NCI-H774 (cell line): ENCODE measurements around the gene MUC15.
"Not testable (repeated sequence)": the region's sequence is repeated elsewhere in the genome, so short reads cannot be mapped to it uniquely, and the experiment has no call there.

Experiments
- DNase-seq: peaks from one replicate; lab custom pipeline; 2025; lab: John Stamatoyannopoulos, UW

Gene MUC15, protein sequence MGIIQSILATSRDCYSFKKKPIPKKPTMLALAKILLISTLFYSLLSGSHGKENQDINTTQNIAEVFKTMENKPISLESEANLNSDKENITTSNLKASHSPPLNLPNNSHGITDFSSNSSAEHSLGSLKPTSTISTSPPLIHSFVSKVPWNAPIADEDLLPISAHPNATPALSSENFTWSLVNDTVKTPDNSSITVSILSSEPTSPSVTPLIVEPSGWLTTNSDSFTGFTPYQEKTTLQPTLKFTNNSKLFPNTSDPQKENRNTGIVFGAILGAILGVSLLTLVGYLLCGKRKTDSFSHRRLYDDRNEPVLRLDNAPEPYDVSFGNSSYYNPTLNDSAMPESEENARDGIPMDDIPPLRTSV

GRCh38 chr11:26571861-26572654 lies at the start of gene MUC15:
TSS of gene MUC15 (minus strand) at chr11:26572263. CDS start at chr11:26567094, 5,169 bp downstream.
- DNase-seq, result no peak

GRCh38 chr11:26621132-26621531 lies 49.1 kb upstream of the MUC15 start:
- DNase-seq, result no peak

- no peak for DNase-seq
Measured at GRCh38 chr11:26620282-26621045, 48.4 kb upstream of the MUC15 start.

GRCh38 chr11:26618441-26618840 lies 46.4 kb upstream of the MUC15 start:
- DNase-seq, result no peak

DNA sequence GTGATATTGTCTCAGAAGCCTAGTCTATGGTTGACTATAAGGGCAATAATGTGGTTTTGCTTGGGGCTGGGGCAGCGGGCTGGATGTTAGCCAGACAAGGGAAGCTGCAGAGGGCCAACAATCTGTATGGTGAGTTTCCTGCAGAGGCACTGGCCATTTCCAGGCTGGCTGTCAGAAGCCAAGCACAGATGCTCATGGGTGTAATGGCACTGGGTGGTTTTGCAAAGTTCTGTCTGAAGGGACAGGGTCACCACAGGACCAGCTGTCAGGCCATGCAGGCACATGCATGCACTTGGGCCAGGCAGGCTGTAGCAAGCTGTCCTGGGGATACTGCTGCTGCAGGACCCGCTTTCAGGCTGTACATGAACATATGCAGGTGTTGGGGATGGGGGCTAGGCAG lies 41.7 kb upstream of the MUC15 start:
- no peak for DNase-seq

GRCh38 chr11:26608507-26609146 lies 36.6 kb upstream of the MUC15 start:
- DNase-seq, result no peak

DNA sequence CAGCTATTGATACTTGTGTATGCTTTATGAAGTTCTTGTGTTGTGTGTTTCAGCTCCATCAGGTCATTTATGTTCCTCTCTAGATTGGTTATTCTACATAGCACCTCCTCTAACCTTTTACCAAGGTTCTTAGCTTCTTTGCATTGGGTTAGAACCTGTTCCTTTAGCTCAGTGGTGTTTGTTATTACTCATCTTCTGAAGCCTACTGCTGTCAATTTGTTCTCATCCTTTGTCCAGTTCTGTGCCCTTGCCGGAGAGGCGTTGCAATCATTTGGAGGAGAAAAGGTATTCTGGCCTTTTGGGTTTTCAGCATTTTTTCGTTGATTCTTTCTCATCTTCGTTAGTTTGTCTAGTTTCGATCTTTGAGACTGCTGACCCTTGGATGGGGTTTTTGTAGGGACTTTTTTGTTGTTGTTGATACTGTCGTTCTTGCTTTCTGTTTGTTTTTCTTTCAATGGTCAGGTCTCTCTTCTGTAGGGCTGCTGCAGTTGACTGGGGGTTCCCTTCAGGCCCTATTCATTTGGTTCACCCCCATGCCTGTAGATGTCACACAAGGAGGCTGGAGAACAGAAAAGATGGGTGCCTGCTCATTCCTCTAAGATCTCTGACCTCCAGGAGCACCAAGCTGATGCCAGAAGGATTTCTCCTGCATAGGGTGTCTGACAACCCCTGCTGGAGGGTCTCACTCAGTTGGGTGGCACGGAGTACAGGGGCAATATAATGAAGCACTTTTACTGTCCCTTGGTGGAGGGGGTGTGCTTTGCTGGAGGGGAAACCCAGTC lies 35.9 kb upstream of the MUC15 start:
- DNase-seq, result no peak

DNA sequence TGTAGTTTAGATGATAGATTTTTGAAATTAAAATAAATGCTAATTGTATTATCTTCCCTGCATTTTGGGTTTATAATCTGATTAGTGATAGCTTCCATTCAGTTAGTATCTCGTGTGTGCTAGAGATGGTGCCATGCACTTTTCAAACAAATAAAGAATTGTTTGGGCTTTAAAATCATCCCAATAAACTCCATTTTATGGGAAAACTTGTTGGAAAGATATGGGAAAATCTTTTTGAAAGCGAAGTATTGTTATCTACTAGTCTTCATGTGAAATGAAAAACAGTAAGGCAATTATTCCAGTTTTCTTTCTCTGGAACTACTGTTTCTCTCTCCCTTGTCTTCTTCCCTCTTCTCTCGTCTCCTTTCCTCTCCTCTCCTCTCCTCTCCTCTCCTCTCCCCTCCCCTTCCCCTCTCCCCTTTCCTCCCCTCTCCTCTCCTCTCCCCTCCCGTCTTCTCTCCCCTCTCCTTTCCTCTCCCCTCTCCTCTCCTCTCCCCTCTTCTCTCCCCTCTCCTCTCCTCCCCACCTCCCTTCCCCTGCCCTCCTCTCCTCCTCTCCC lies 27.9 kb upstream of the MUC15 start:
- DNase-seq, result no peak

GRCh38 chr11:26599425-26599824 lies 27.4 kb upstream of the MUC15 start:
- peak; percentile 17 for DNase-seq

DNA sequence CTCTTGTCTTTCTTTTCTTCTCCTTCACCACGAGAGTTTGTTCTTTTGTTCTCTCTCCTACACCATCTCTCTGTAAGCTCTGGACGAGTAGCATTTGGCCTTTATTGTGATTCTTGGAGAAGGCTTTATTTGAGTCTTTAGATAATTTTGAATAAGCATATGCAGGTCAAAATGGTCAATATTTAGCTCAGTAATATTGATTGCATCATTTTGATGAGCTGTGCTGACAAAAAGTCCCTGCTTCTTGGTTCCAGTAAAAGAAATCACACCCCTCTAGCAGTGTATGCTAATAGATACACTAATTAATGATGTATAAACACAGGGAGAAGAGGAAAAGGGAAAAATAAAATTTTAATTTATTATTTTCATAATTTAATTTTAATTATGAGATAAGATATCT lies 25.8 kb upstream of the MUC15 start:
- no peak for DNase-seq

GRCh38 chr11:26597049-26597689 lies 25.1 kb upstream of the MUC15 start:
- peak; percentile 36 for DNase-seq

DNA sequence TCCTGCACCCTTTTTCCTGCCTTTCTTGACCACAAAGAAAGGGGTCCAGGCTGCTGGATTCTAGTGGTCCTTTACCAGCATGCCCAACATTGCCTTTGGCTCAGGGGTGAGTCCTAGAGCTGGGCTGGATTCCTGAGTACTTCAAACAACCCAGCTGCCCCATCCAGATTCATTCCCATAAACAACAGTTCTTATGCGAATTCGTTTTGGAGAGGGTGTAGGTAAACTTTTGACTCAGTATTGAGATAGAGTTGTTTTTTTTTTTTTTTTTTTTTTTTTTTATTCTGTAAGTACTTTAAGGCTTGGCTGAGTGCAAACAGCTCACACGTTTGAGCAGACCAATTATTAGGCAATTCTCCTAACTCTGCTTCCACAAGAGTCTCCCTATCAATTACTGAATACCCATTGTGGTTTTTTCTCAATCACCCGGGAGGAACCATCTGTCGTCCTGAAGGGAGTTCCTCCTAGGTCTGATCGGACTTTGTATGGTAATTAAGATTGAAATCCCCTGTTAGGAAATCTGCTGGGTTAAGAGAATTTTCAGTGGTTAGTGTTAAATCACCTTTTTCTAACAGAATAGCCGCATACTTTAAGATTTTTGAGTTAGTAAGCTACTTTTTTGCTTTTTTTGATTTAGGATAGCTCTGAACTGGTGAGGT lies 23.3 kb upstream of the MUC15 start:
- DNase-seq, result not testable (repeated sequence)

DNA sequence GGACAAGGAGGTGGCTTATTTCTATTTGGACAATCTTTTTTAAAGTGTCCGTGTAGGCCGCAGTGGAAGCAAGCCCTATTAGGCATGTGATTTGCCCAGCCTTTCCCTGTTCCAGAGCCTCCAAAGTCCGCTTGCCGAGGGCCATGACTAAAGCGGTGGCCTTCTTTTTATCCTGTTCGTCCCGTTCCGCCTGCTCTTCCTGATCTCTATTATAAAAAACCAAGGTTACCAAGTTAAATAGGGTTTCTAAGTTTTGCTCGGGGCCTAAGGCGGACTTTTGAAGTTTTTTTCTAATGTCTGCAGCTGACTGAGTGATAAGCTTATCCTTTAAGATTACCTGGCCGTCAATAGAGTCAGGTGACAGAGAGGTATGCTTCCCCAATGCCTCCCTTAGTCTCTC lies 21.6 kb upstream of the MUC15 start:
- DNase-seq, result no peak

GRCh38 chr11:26587073-26587472 lies 15.0 kb upstream of the MUC15 start:
- no peak for DNase-seq

DNA sequence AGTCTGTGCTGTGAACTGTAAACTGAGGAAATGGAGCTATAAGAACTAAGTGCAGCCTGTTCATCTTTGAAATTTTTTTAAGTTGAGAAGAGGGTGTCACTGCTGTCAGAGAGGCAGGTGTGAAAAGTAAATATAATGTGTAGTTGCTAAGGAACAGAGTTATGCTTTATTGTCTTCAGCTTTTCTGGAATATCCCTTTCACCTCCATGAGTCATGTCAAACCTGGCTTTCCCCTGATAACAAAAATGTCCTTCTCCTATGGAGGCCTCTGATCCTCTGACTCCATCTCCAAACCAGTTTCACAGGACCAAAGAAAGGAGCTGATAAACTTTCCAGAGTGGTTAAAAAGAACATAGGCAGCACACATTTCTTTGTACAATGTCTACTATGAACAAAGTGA lies 12.8 kb upstream of the MUC15 start:
- no peak for DNase-seq

- no peak for DNase-seq
Measured at GRCh38 chr11:26583550-26583949, 11.5 kb upstream of the MUC15 start.

- no peak for DNase-seq
Measured at GRCh38 chr11:26580929-26581328, 8.9 kb upstream of the MUC15 start.

DNA sequence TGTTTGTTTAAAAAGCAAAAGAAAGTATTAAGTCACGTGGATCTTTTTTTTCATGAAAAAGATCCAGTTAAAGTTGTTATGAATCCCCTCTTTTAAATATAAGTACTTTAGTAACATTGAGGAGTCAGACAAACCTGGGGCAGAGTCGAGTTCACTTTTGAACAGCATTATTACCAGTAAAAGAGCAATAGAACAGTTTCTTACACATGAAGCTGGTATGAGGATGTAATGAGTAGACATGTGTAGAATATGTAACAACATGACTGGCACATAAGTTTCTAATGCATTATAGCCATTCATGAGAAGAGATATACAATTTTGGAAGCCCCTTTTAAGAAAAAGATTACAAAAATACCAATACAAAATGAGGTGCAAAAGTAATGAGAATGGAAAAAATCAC lies 7.6 kb upstream of the MUC15 start:
- no peak for DNase-seq

- DNase-seq, result no peak
Measured at GRCh38 chr11:26578998-26579661, 7.1 kb upstream of the MUC15 start.
